ENCODE measurements around the gene RBL2. TPM values are rescaled to one million over a fixed set of nuclear protein-coding genes. Genes with fewer than 3 reads are reported as not detected.

Gene RBL2
- total and polyA plus RNA-seq, 2 donors, result 84.5 to 84.9 TPM

GRCh38 chr16:53435066-53435688, 906 bp downstream of the RBL2 start:
- peaks cover 3 to 4% of the 10 kb centered on the region in 2 donors for H3K36me3 ChIP-seq (ENCODE audit: control insufficient read depth in 2 of 2, insufficient read depth in 2 of 2, low read length in 1 of 2)
- WGBS, result under 1% methylated on average over 28 of the region's 28 CpGs
- H3K9me3 ChIP-seq (ENCODE audit: control insufficient read depth in 2 of 2, insufficient read depth in 1 of 2, low read length in 1 of 2), result no peaks in the 10 kb centered on the region
- H3K4me3 ChIP-seq (ENCODE audit: low read length in 2 of 2), result peak overlapping the region; percentile 79 to 92
- peak overlapping the region; percentile 95 to 99 for H3K27ac ChIP-seq (ENCODE audit: low read depth in 1 of 2, low read length in 1 of 2)
- H3K4me1 ChIP-seq (ENCODE audit: control insufficient read depth in 2 of 2, insufficient read depth in 2 of 2, low read length in 2 of 2), result peaks cover 3 to 5% of the 10 kb centered on the region in 2 donors
- peak; percentile 44 to 86 (median 64) for DNase-seq (ENCODE audit: low read depth in 6 of 9, low spot score in 9 of 9)
- no peaks in the 10 kb centered on the region for H3K27me3 ChIP-seq (ENCODE audit: control insufficient read depth in 2 of 2, insufficient read depth in 1 of 2, low read length in 1 of 2)

DNA sequence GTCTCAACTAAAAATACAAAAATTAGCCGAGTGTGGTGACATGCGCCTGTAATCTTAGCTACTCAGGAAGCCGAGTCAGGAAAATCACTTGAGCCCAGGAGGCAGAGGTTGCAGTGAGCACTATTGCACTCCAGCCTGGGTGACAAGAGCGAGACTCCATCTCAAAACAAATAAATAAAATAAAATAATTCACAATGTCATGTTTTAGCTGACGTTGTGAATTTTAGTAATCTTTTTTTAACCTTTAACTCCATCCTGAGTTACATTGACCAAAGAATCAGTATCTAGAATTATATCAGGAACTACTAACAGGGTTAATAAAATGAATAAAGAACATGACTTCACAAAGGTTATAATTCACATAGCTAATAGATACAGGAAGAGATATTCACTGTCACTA, 5.9 kb downstream of the RBL2 start:
- no peaks in the 10 kb centered on the region for H3K4me1 ChIP-seq (ENCODE audit: control insufficient read depth in 2 of 2, insufficient read depth in 2 of 2, low read length in 2 of 2)
- DNase-seq (ENCODE audit: low read depth in 6 of 9, low spot score in 9 of 9), result no peak
- no peaks in the 10 kb centered on the region for H3K9me3 ChIP-seq (ENCODE audit: control insufficient read depth in 2 of 2, insufficient read depth in 1 of 2, low read length in 1 of 2)
- no peak overlapping the region for H3K27ac ChIP-seq (ENCODE audit: low read depth in 1 of 2, low read length in 1 of 2)
- H3K27me3 ChIP-seq (ENCODE audit: control insufficient read depth in 2 of 2, insufficient read depth in 1 of 2, low read length in 1 of 2), result no peaks in the 10 kb centered on the region
- H3K36me3 ChIP-seq (ENCODE audit: control insufficient read depth in 2 of 2, insufficient read depth in 2 of 2, low read length in 1 of 2), result peaks cover 30 to 34% of the 10 kb centered on the region in 2 donors
- H3K4me3 ChIP-seq (ENCODE audit: low read length in 2 of 2), result no peak overlapping the region
- 85% methylated on average over 5 of the region's 5 CpGs for WGBS

DNA sequence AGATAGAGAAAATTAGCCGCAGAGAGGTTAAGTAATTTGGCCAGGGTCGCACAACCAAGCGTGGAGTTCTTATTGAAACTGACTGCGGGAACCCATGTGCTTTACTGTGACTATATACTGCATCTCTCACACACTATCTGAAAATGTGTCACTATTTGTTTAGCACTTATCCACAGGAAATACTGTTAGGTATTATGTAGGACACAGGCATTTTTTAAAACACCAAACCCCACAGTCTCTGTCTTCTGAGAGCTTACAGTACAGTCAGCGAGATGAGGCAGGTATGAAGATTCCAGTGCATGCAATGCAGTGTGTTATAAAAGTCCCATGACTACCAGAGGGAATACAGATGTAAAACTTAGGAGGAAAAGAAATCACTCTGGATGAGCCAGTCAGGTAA, 11.3 kb downstream of the RBL2 start:
- no peak overlapping the region for H3K4me3 ChIP-seq (ENCODE audit: low read length in 2 of 2)
- H3K27me3 ChIP-seq (ENCODE audit: control insufficient read depth in 2 of 2, insufficient read depth in 1 of 2, low read length in 1 of 2), result no peaks in the 10 kb centered on the region
- peak overlapping the region; percentile 7 to 31 for H3K27ac ChIP-seq (ENCODE audit: low read depth in 1 of 2, low read length in 1 of 2)
- DNase-seq (ENCODE audit: low read depth in 6 of 9, low spot score in 9 of 9), result no peak
- WGBS, result 98% methylated on average over 5 of the region's 5 CpGs
- peaks cover 31 to 50% of the 10 kb centered on the region in 2 donors for H3K36me3 ChIP-seq (ENCODE audit: control insufficient read depth in 2 of 2, insufficient read depth in 2 of 2, low read length in 1 of 2)
- H3K4me1 ChIP-seq (ENCODE audit: control insufficient read depth in 2 of 2, insufficient read depth in 2 of 2, low read length in 2 of 2), result no peaks in the 10 kb centered on the region
- H3K9me3 ChIP-seq (ENCODE audit: control insufficient read depth in 2 of 2, insufficient read depth in 1 of 2, low read length in 1 of 2), result no peaks in the 10 kb centered on the region

DNA sequence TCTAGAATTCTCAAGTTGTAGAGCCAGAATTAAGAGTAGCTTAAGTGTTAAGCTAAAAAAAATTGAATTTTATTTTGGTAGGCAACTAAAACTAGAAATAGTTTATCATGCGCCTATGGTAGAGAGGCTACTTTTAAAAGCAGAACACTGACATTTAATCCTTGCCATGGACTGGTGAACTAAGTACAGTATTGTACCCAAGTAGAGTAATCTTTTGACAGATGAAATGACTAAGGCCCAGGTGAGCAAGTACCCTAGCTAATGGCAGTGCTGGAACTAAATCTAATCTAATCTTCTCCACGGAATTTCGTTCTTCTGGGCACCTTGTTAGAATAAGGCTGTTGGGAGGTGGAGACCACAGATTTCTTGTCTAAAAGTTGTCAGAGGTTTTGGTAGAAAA, 11.8 kb downstream of the RBL2 start:
- no peak for DNase-seq (ENCODE audit: low read depth in 6 of 9, low spot score in 9 of 9)
- Histone ChIP-seq H3K27me3 (ENCODE audit: control insufficient read depth in 2 of 2, insufficient read depth in 1 of 2, low read length in 1 of 2) (no peaks in the 10 kb centered on the region), H3K36me3 (ENCODE audit: control insufficient read depth in 2 of 2, insufficient read depth in 2 of 2, low read length in 1 of 2) (peaks cover 26 to 47% of the 10 kb centered on the region in 2 donors), H3K9me3 (ENCODE audit: control insufficient read depth in 2 of 2, insufficient read depth in 1 of 2, low read length in 1 of 2) (no peaks in the 10 kb centered on the region), H3K4me1 (ENCODE audit: control insufficient read depth in 2 of 2, insufficient read depth in 2 of 2, low read length in 2 of 2) (no peaks in the 10 kb centered on the region), H3K4me3 (ENCODE audit: low read length in 2 of 2) (no peak overlapping the region), H3K27ac (ENCODE audit: low read depth in 1 of 2, low read length in 1 of 2) (peak overlapping the region in 1 of 2 donors; percentile 31)
- WGBS, result 80% methylated on average over 3 of the region's 3 CpGs

- peaks cover 0 to 3% of the 10 kb centered on the region in 2 donors for H3K4me1 ChIP-seq (ENCODE audit: control insufficient read depth in 2 of 2, insufficient read depth in 2 of 2, low read length in 2 of 2)
- peak in 1 of 9 donors; percentile 36 for DNase-seq (ENCODE audit: low read depth in 6 of 9, low spot score in 9 of 9)
- H3K27me3 ChIP-seq (ENCODE audit: control insufficient read depth in 2 of 2, insufficient read depth in 1 of 2, low read length in 1 of 2), result no peaks in the 10 kb centered on the region
- H3K4me3 ChIP-seq (ENCODE audit: low read length in 2 of 2), result no peak overlapping the region
- 88% methylated on average over 4 of the region's 4 CpGs for WGBS
- no peak overlapping the region for H3K27ac ChIP-seq (ENCODE audit: low read depth in 1 of 2, low read length in 1 of 2)
- no peaks in the 10 kb centered on the region for H3K9me3 ChIP-seq (ENCODE audit: control insufficient read depth in 2 of 2, insufficient read depth in 1 of 2, low read length in 1 of 2)
- H3K36me3 ChIP-seq (ENCODE audit: control insufficient read depth in 2 of 2, insufficient read depth in 2 of 2, low read length in 1 of 2), result peaks cover 13 to 40% of the 10 kb centered on the region in 2 donors
Observed at GRCh38 chr16:53449816-53450517, 15.7 kb downstream of the RBL2 start.

DNA sequence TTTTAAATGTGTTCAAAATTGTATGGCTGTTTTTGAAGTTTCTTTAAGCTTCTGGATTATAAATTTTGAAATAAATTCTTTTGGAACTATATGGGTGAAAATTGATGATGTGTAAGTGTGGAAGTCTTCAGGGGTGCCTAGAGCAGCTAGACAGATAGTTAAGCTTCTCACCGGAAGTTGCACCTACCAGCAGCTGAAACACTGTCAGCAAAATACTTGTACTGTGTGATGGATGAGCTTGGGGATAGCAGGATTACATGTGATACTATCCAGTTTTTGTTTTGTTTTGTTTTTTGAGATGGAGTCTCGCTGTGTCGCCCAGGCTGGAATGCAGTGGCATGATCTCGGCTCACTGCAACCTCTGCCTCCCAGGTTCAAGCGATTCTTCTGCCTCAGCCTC, 19.7 kb downstream of the RBL2 start:
- Histone ChIP-seq H3K4me1 (ENCODE audit: control insufficient read depth in 2 of 2, insufficient read depth in 2 of 2, low read length in 2 of 2) (peaks cover 30 to 38% of the 10 kb centered on the region in 2 donors), H3K4me3 (ENCODE audit: low read length in 2 of 2) (no peak overlapping the region), H3K27ac (ENCODE audit: low read depth in 1 of 2, low read length in 1 of 2) (no peak overlapping the region), H3K27me3 (ENCODE audit: control insufficient read depth in 2 of 2, insufficient read depth in 1 of 2, low read length in 1 of 2) (no peaks in the 10 kb centered on the region), H3K36me3 (ENCODE audit: control insufficient read depth in 2 of 2, insufficient read depth in 2 of 2, low read length in 1 of 2) (peaks cover 6 to 36% of the 10 kb centered on the region in 2 donors), H3K9me3 (ENCODE audit: control insufficient read depth in 2 of 2, insufficient read depth in 1 of 2, low read length in 1 of 2) (no peaks in the 10 kb centered on the region)
- WGBS, result 95% methylated on average over 5 of the region's 5 CpGs
- no peak for DNase-seq (ENCODE audit: low read depth in 6 of 9, low spot score in 9 of 9)

DNA sequence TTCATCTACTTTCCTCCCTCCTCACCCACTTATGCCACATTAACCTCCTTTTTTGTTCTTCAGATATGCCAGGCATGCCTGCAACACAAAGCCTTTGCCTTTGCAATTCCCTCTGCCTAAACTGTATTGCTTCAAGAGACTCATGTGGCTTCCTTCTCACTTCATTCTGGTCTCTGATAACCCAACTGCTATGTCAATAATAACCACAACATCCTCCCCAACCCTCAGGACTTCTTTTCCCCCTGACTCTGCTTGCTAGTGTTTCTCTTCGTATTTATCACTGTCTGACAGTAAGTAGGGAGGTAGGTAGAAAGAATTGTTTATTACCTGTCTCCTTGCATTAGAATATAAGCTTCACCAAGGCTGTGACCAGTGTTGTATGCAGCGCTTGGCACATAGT, 22.4 kb downstream of the RBL2 start:
- no peak overlapping the region for H3K4me3 ChIP-seq (ENCODE audit: low read length in 2 of 2)
- 44% methylated on average over 2 of the region's 2 CpGs for WGBS
- H3K36me3 ChIP-seq (ENCODE audit: control insufficient read depth in 2 of 2, insufficient read depth in 2 of 2, low read length in 1 of 2), result peaks cover 15 to 59% of the 10 kb centered on the region in 2 donors
- peak; percentile 48 to 91 (median 70) for DNase-seq (ENCODE audit: low read depth in 6 of 9, low spot score in 9 of 9)
- H3K9me3 ChIP-seq (ENCODE audit: control insufficient read depth in 2 of 2, insufficient read depth in 1 of 2, low read length in 1 of 2), result no peaks in the 10 kb centered on the region
- H3K27ac ChIP-seq (ENCODE audit: low read depth in 1 of 2, low read length in 1 of 2), result peak overlapping the region; percentile 84 to 92
- peaks cover 30 to 38% of the 10 kb centered on the region in 2 donors for H3K4me1 ChIP-seq (ENCODE audit: control insufficient read depth in 2 of 2, insufficient read depth in 2 of 2, low read length in 2 of 2)
- H3K27me3 ChIP-seq (ENCODE audit: control insufficient read depth in 2 of 2, insufficient read depth in 1 of 2, low read length in 1 of 2), result no peaks in the 10 kb centered on the region

DNA sequence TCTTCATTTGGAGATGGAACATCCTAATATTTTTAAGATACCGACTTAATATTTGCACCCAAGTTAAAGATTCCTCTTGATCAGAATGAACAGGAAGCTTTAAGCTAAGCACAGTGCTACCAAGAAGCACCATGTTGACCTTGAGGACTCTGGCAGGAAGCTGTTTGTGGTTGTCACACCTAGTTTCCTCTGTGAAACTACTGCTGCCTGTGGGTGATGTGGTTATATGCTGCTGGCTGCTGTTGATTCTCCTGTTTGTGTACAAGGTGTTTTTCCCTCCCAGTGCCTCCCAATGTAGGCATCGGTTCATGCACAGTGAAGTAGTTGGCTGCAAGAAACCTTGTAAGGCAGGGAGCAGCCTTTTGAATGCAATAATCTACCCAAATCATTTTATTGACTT, 23.4 kb downstream of the RBL2 start:
- Histone ChIP-seq H3K4me1 (ENCODE audit: control insufficient read depth in 2 of 2, insufficient read depth in 2 of 2, low read length in 2 of 2) (peaks cover 30 to 38% of the 10 kb centered on the region in 2 donors), H3K27me3 (ENCODE audit: control insufficient read depth in 2 of 2, insufficient read depth in 1 of 2, low read length in 1 of 2) (no peaks in the 10 kb centered on the region), H3K4me3 (ENCODE audit: low read length in 2 of 2) (no peak overlapping the region), H3K36me3 (ENCODE audit: control insufficient read depth in 2 of 2, insufficient read depth in 2 of 2, low read length in 1 of 2) (peaks cover 15 to 56% of the 10 kb centered on the region in 2 donors), H3K27ac (ENCODE audit: low read depth in 1 of 2, low read length in 1 of 2) (peak overlapping the region; percentile 74 to 92), H3K9me3 (ENCODE audit: control insufficient read depth in 2 of 2, insufficient read depth in 1 of 2, low read length in 1 of 2) (no peaks in the 10 kb centered on the region)
- DNase-seq (ENCODE audit: low read depth in 6 of 9, low spot score in 9 of 9), result peak; percentile 76 to 96 (median 88)
- WGBS, result 14% methylated on average over 2 of the region's 2 CpGs

DNA sequence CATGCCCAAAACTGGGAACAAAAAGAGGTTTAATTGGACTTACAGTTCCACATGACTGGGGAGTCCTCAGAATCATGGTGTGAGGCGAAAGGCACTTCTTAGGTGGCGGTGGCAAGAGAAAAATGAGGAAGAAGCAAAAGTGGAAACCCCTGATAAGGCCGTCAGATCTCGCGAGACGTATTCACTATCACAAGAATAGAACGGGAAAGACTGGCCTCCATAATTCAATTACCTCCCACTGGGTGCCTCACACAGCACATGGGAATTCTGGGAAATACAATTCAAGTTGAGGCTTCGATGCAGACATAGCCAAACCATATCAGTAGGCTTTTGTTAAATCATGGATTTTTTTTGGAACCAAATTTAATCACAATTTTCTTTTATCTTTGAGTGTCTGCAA, 24.4 kb downstream of the RBL2 start:
- Histone ChIP-seq H3K4me1 (ENCODE audit: control insufficient read depth in 2 of 2, insufficient read depth in 2 of 2, low read length in 2 of 2) (peaks cover 30 to 38% of the 10 kb centered on the region in 2 donors), H3K9me3 (ENCODE audit: control insufficient read depth in 2 of 2, insufficient read depth in 1 of 2, low read length in 1 of 2) (no peaks in the 10 kb centered on the region), H3K36me3 (ENCODE audit: control insufficient read depth in 2 of 2, insufficient read depth in 2 of 2, low read length in 1 of 2) (peaks cover 15 to 57% of the 10 kb centered on the region in 2 donors), H3K27ac (ENCODE audit: low read depth in 1 of 2, low read length in 1 of 2) (peak overlapping the region; percentile 38 to 92), H3K4me3 (ENCODE audit: low read length in 2 of 2) (no peak overlapping the region), H3K27me3 (ENCODE audit: control insufficient read depth in 2 of 2, insufficient read depth in 1 of 2, low read length in 1 of 2) (no peaks in the 10 kb centered on the region)
- DNase-seq (ENCODE audit: low read depth in 6 of 9, low spot score in 9 of 9), result no peak
- WGBS, result 96% methylated on average over 8 of the region's 8 CpGs

All from thymus (tissue), 11 donors.